HCT116 (cell line): Measurements from ENCODE around the gene CAST. TPM values are rescaled to one million over a fixed set of nuclear protein-coding genes. Genes with fewer than 3 reads are reported as not detected.

Source experiments
- ATAC-seq: fragments of 200-7000 bp; cut with Tn5 transposase; 2 replicates; pipeline ENCODE4 v1.9.1; 2020; ENCODE audit warnings: mild to moderate bottlenecking, moderate library complexity
- BruUV-seq: library from RNA; stranded (reverse); fragments of 400-500 nt; replicated peaks from 2 replicates; lab custom pipeline; 2021; lab: Mats Ljungman, UMichigan
- CTCF ChIA-PET: fragments of 300-600 bp; sonication (Branson Sonifier 250); formaldehyde crosslinking; loops from one replicate; lab custom pipeline; 2021; ENCODE audit warnings: antibody characterized with exemption; lab: Charles Lee
- POLR2A ChIA-PET: fragments of 300-600, 350-600 bp; sonication (Branson Sonifier 250); formaldehyde crosslinking; loops from one replicate; lab custom pipeline; 2021; ENCODE audit warnings: antibody characterized with exemption; lab: Charles Lee
- RAD21 ChIA-PET, 2 experiments: fragments of 300-600 bp; sonication (Branson Sonifier 250); formaldehyde crosslinking; loops; one replicate each; lab custom pipeline; 2023; ENCODE audit warnings: low total read pairs in 2 of 2; ENCODE audit not compliant: uncharacterized antibody in 2 of 2, unreplicated experiment in 2 of 2, low non-redundant PET in 1 of 2; lab: Charles Lee
- DNase-seq: peaks from one replicate; pipeline ENCODE4 v3.0.0-alpha.2; 2010; ENCODE audit warnings: low read depth, low spot score
- H2AFZ ChIP-seq: fragments of 200-600 bp; shearing (Covaris generic), sonication (generic); 2 replicates; pipeline ENCODE4 v1.6.1; 2017; ENCODE audit warnings: low read depth, mixed run types, mixed read lengths, antibody characterized with exemption, low read length; ENCODE audit not compliant: poor library complexity, severe bottlenecking
- H3K27ac ChIP-seq: 2 replicates; pipeline ENCODE4 v1.5.1; 2012; ENCODE audit warnings: low read depth, low read length
- H3K27me3 ChIP-seq: fragments of 200-600 bp; sonication (generic); 2 replicates; pipeline ENCODE4 v1.6.1; 2016; ENCODE audit warnings: mixed run types, low read length, mixed read lengths; ENCODE audit not compliant: insufficient read depth
- H3K36me3 ChIP-seq, 2 experiments: fragments of 200-500 bp in 1 of 2; fragments of 200-600 bp in 1 of 2; sonication (Bioruptor generic) in 1 of 2; sonication (generic) in 1 of 2; 2 replicates each; pipeline versions ENCODE4 v1.5.1 to v1.6.1; 2014 to 2016; ENCODE audit warnings: low read length in 2 of 2, inconsistent platforms in 1 of 2, mixed read lengths in 1 of 2, mixed run types in 1 of 2; ENCODE audit not compliant: insufficient read depth in 2 of 2, control insufficient read depth in 1 of 2
- H3K4me1 ChIP-seq, 2 experiments: fragments of 200-600 bp in 1 of 2; sonication (generic) in 1 of 2; 2 replicates each; pipeline versions ENCODE4 v1.5.1 to v1.6.1; 2012 to 2017; ENCODE audit warnings: low read length in 2 of 2, inconsistent platforms in 1 of 2, mild to moderate bottlenecking in 1 of 2, mixed read lengths in 1 of 2, mixed run types in 1 of 2, moderate library complexity in 1 of 2; ENCODE audit not compliant: insufficient read depth in 2 of 2, control insufficient read depth in 1 of 2
- H3K4me2 ChIP-seq: fragments of 200-600 bp; sonication (generic); 2 replicates; pipeline ENCODE4 v1.6.1; 2017; ENCODE audit warnings: mixed run types, low read length, mixed read lengths
- H3K4me3 ChIP-seq, 2 experiments: fragments of 200-600 bp in 1 of 2; sonication (generic) in 1 of 2; replicated peaks in 1 of 2; 2 replicates each; pipeline ENCODE4 v1.5.1; 2011 to 2016; ENCODE audit warnings: low read length in 2 of 2, control low read depth in 1 of 2, low read depth in 1 of 2, mild to moderate bottlenecking in 1 of 2, mixed read lengths in 1 of 2, mixed run types in 1 of 2
- H3K79me2 ChIP-seq: fragments of 200-600 bp; sonication (generic); 2 replicates; pipeline ENCODE4 v1.6.1; 2017; ENCODE audit warnings: mild to moderate bottlenecking, mixed run types, low read length, moderate library complexity, mixed read lengths; ENCODE audit not compliant: insufficient read depth
- H3K9ac ChIP-seq: fragments of 200-600 bp; sonication (generic); 2 replicates; pipeline ENCODE4 v1.6.1; 2016; ENCODE audit warnings: low read length, mixed read lengths
- H3K9me2 ChIP-seq: fragments of 200-600 bp; sonication (generic), shearing (Covaris generic); 2 replicates; pipeline ENCODE4 v1.6.1; 2017; ENCODE audit warnings: mixed run types, mild to moderate bottlenecking, moderate library complexity; ENCODE audit not compliant: insufficient read depth
- H3K9me3 ChIP-seq, 2 experiments: fragments of 200-500 bp in 1 of 2; fragments of 200-600 bp in 1 of 2; sonication (Bioruptor generic) in 1 of 2; sonication (generic) in 1 of 2; 2 replicates each; pipeline ENCODE4 v1.6.1; 2014 to 2017; ENCODE audit warnings: low read length in 2 of 2, mixed read lengths in 2 of 2, inconsistent platforms in 1 of 2, low read depth in 1 of 2, mild to moderate bottlenecking in 1 of 2, mixed run types in 1 of 2, moderate library complexity in 1 of 2; ENCODE audit not compliant: control insufficient read depth in 1 of 2, insufficient read depth in 1 of 2
- H4K20me1 ChIP-seq: fragments of 200-600 bp; sonication (generic), shearing (Covaris generic); 2 replicates; pipeline ENCODE4 v1.6.1; 2017; ENCODE audit warnings: mixed run types, mild to moderate bottlenecking, moderate library complexity; ENCODE audit not compliant: insufficient read depth
- CBX3 ChIP-seq: IDR thresholded peaks from 2 replicates; pipeline ENCODE4 v1.6.1; 2012; ENCODE audit warnings: low read depth
- CEBPB ChIP-seq: IDR thresholded peaks from 2 replicates; pipeline ENCODE4 v1.6.1; 2012; ENCODE audit warnings: low read depth
- CTCF ChIP-seq, 3 experiments: fragments of 200-600 bp in 1 of 3; sonication (generic) in 1 of 3; IDR thresholded peaks in 2 of 3; conservative IDR thresholded peaks in 1 of 3; 2 replicates each; pipeline ENCODE4 v1.5.1; 2012 to 2017; ENCODE audit warnings: low read depth in 2 of 3, low read length in 2 of 3, antibody characterized with exemption in 1 of 3, borderline replicate concordance in 1 of 3, control low read depth in 1 of 3, mild to moderate bottlenecking in 1 of 3, mixed read lengths in 1 of 3, mixed run types in 1 of 3, moderate library complexity in 1 of 3; ENCODE audit not compliant: insufficient read depth in 1 of 3
- SRF ChIP-seq: IDR thresholded peaks from 2 replicates; pipeline ENCODE4 v1.6.1; 2012; ENCODE audit warnings: low read depth
- TCF7L2 ChIP-seq: IDR thresholded peaks from 2 replicates; pipeline ENCODE4 v1.7.0; 2011; ENCODE audit warnings: borderline replicate concordance, inconsistent platforms; ENCODE audit not compliant: insufficient read depth, insufficient read length; ENCODE audit errors: extremely low read depth
- ZNF274 ChIP-seq: fragments of 200-500 bp; sonication (Bioruptor generic); IDR thresholded peaks from 2 replicates; pipeline ENCODE4 v1.6.1; 2014; ENCODE audit warnings: mild to moderate bottlenecking, low read depth, low read length, inconsistent platforms
- intact Hi-C: fragments of 100-400 bp; cut with micrococcal nuclease; formaldehyde crosslinking; loops from 2 replicates; pipeline ENCODE4 v1.10.0; 2022
- total RNA-seq: library from RNA; stranded (reverse); gene quantifications from one replicate; pipeline ENCODE4 v1.2.1, GENCODE V29; 2021; ENCODE audit not compliant: unreplicated experiment
- TF ChIP-seq, protein P1 (sequence below): IDR thresholded peaks from 2 replicates; pipeline ENCODE4 v1.6.1; 2012; ENCODE audit warnings: low read depth

Gene CAST
- total RNA-seq, 1 experiment from 2014 or later, result 142 TPM

GRCh38 chr5:96736937-96737336, 74.8 kb downstream of the CAST start:
- intact Hi-C loops, result no loop called here

More at GRCh38 chr5:96736937-96737336, 74.8 kb downstream of the CAST start:
- H3K9me3 ChIP-seq, result no peaks in the 10 kb centered on the region
- H3K9ac ChIP-seq, result no peak overlapping the region
- no peaks in the 10 kb centered on the region; the same call in 1 of the 2 replicates for H3K79me2 ChIP-seq
- ChIA-PET POLR2A (no interaction called here), RAD21 (no interaction called here), CTCF (no interaction called here)
- H3K27ac ChIP-seq, result no peak overlapping the region
- H3K4me3 ChIP-seq, result no peak overlapping the region
- no peaks in the 10 kb centered on the region for H3K9me2 ChIP-seq
- DNase-seq (no peak), ATAC-seq (no peak)
- H3K27me3 ChIP-seq, result no peaks in the 10 kb centered on the region
- peaks cover 12 to 21% of the 10 kb centered on the region in 2 experiments; a peak in 3 of 4 replicates for H3K4me1 ChIP-seq
- no peak for TF ChIP-seq CEBPB
- TF ChIP-seq TCF7L2, result no peak
- TF ChIP-seq, protein P1, sequence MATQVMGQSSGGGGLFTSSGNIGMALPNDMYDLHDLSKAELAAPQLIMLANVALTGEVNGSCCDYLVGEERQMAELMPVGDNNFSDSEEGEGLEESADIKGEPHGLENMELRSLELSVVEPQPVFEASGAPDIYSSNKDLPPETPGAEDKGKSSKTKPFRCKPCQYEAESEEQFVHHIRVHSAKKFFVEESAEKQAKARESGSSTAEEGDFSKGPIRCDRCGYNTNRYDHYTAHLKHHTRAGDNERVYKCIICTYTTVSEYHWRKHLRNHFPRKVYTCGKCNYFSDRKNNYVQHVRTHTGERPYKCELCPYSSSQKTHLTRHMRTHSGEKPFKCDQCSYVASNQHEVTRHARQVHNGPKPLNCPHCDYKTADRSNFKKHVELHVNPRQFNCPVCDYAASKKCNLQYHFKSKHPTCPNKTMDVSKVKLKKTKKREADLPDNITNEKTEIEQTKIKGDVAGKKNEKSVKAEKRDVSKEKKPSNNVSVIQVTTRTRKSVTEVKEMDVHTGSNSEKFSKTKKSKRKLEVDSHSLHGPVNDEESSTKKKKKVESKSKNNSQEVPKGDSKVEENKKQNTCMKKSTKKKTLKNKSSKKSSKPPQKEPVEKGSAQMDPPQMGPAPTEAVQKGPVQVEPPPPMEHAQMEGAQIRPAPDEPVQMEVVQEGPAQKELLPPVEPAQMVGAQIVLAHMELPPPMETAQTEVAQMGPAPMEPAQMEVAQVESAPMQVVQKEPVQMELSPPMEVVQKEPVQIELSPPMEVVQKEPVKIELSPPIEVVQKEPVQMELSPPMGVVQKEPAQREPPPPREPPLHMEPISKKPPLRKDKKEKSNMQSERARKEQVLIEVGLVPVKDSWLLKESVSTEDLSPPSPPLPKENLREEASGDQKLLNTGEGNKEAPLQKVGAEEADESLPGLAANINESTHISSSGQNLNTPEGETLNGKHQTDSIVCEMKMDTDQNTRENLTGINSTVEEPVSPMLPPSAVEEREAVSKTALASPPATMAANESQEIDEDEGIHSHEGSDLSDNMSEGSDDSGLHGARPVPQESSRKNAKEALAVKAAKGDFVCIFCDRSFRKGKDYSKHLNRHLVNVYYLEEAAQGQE, result no peak
- no peak for TF ChIP-seq SRF
- TF ChIP-seq ZNF274, result no peak
- no peak for TF ChIP-seq CTCF (IDR thresholded peaks at IDR 0.05 in 2 of 3, conservative IDR thresholded peaks at IDR 0.05 in 1 of 3; ENCODE audit: borderline replicate concordance in 1 of 3, insufficient read depth in 1 of 3, low read depth in 2 of 3, low read length in 2 of 3)
- TF ChIP-seq CBX3, result no peak
- no peak overlapping the region for H3K4me2 ChIP-seq
- no peak overlapping the region for H2AFZ ChIP-seq
- no peaks in the 10 kb centered on the region for H4K20me1 ChIP-seq
- peaks cover 9 to 19% of the 10 kb centered on the region in 2 experiments; a peak in 3 of 4 replicates for H3K36me3 ChIP-seq
- no TSS peak for BruUV-seq
